ENCODE data around the gene PARD3. TPM values are rescaled to one million over a fixed set of nuclear protein-coding genes. Genes with fewer than 3 reads are reported as not detected.

PARD3 gene
- total RNA-seq, 4 donors from 2014 or later: 42.6 to 63.6 (median 55.2) TPM

DNA sequence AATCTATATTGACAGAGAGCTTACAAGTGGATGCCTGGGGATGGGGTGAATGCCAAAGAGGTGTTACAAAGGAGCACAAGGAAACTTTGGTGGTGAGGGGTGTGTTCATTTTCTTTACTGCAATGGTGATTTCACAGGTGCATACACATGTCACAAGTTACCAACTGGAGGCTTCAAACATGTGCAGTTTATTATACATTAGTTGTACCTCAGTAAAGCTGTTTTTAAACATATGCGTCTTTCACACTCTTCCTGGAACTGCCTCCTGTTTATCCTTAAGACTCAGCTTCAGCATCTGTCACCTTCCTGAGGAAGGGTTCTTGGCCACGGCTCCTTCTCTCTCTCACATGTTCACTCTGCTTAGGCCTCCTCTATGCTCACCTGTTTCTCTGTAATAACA is 731.5 kb downstream of the PARD3 start:
- WGBS, 2 donors: 97 to 100% methylated on average over 2 of the region's 2 CpGs

DNA sequence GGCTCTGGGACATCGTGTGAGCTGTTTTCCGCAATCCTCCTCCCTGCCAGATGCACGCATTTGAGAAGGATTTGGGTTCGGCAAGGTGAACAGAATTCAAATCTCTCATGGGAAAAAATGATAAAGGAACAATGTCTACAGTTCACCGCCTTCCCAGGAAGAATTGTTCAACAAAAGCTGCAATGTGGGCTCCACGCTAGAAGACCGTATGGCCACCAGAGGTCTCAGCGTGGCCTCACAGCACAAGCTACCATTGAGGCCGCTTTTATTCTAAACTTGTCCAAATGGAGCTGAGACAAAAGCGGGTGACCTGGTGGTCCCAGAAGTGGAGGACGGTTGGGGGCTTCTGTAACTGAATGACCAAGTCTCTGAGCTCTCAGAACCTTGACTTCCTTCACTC is 733.1 kb downstream of the PARD3 start:
- Histone ChIP-seq H3K4me3 (no peak overlapping the region), H3K27ac (no peak overlapping the region), H3K9me3 (peaks cover 0 to 11% (median 3%) of the 10 kb centered on the region in 4 donors), H3K27me3 (no peaks in the 10 kb centered on the region), H3K36me3 (no peaks in the 10 kb centered on the region), H3K4me1 (peaks cover 0 to 6% (median 0%) of the 10 kb centered on the region in 4 donors)
- DNase-seq (ENCODE audit: low spot score in 2 of 2): no peak
- TF ChIP-seq POLR2A (IDR thresholded peaks at IDR 0.05) (no peak), EP300 (IDR thresholded peaks at IDR 0.05) (no peak)
- TF ChIP-seq, protein P1, sequence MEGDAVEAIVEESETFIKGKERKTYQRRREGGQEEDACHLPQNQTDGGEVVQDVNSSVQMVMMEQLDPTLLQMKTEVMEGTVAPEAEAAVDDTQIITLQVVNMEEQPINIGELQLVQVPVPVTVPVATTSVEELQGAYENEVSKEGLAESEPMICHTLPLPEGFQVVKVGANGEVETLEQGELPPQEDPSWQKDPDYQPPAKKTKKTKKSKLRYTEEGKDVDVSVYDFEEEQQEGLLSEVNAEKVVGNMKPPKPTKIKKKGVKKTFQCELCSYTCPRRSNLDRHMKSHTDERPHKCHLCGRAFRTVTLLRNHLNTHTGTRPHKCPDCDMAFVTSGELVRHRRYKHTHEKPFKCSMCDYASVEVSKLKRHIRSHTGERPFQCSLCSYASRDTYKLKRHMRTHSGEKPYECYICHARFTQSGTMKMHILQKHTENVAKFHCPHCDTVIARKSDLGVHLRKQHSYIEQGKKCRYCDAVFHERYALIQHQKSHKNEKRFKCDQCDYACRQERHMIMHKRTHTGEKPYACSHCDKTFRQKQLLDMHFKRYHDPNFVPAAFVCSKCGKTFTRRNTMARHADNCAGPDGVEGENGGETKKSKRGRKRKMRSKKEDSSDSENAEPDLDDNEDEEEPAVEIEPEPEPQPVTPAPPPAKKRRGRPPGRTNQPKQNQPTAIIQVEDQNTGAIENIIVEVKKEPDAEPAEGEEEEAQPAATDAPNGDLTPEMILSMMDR (IDR thresholded peaks at IDR 0.05): no peak
- WGBS, 2 donors: 91 to 94% methylated on average over 11 of the region's 11 CpGs

More for the DNA sequence above, 731.5 kb downstream of the PARD3 start:
- Histone ChIP-seq H3K4me1 (peaks cover 0 to 1% (median 0%) of the 10 kb centered on the region in 4 donors), H3K27me3 (no peaks in the 10 kb centered on the region), H3K9me3 (peaks cover 0 to 11% (median 3%) of the 10 kb centered on the region in 4 donors), H3K4me3 (no peak overlapping the region), H3K36me3 (no peaks in the 10 kb centered on the region), H3K27ac (no peak overlapping the region)
- DNase-seq (ENCODE audit: low spot score in 2 of 2): no peak
- TF ChIP-seq POLR2A (IDR thresholded peaks at IDR 0.05) (no peak), EP300 (IDR thresholded peaks at IDR 0.05) (no peak)
- TF ChIP-seq, protein P1 (IDR thresholded peaks at IDR 0.05): no peak

DNA sequence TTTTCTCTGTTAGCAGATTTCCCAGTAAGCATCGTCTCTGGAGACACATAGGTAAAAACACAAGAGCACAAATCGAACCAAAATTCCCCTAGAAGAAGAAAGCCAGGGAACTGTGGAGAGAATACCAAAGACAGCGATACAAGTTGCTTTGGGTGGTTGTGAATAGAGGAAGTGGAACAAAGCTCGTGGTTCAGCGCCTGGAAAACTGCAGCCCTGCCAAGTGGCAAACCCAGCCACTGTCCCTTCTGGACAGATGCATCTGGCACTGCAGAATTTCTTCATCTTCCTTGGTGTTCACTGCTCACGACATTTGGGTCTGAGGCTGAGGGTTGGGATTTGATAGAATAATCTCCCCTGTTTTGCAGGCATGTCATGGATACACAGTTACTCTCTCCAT is 733.8 kb downstream of the PARD3 start:
- TF ChIP-seq, protein P1 (IDR thresholded peaks at IDR 0.05): no peak
- TF ChIP-seq EP300 (IDR thresholded peaks at IDR 0.05) (no peak), POLR2A (IDR thresholded peaks at IDR 0.05) (no peak)
- Histone ChIP-seq H3K9me3 (peaks cover 0 to 14% (median 3%) of the 10 kb centered on the region in 4 donors), H3K4me1 (peaks cover 0 to 6% (median 0%) of the 10 kb centered on the region in 4 donors), H3K36me3 (no peaks in the 10 kb centered on the region), H3K4me3 (no peak overlapping the region), H3K27me3 (no peaks in the 10 kb centered on the region), H3K27ac (no peak overlapping the region)
- no peak for DNase-seq (ENCODE audit: low spot score in 2 of 2)
- 77 to 80% methylated on average over 6 of the region's 6 CpGs for WGBS, 2 donors

DNA sequence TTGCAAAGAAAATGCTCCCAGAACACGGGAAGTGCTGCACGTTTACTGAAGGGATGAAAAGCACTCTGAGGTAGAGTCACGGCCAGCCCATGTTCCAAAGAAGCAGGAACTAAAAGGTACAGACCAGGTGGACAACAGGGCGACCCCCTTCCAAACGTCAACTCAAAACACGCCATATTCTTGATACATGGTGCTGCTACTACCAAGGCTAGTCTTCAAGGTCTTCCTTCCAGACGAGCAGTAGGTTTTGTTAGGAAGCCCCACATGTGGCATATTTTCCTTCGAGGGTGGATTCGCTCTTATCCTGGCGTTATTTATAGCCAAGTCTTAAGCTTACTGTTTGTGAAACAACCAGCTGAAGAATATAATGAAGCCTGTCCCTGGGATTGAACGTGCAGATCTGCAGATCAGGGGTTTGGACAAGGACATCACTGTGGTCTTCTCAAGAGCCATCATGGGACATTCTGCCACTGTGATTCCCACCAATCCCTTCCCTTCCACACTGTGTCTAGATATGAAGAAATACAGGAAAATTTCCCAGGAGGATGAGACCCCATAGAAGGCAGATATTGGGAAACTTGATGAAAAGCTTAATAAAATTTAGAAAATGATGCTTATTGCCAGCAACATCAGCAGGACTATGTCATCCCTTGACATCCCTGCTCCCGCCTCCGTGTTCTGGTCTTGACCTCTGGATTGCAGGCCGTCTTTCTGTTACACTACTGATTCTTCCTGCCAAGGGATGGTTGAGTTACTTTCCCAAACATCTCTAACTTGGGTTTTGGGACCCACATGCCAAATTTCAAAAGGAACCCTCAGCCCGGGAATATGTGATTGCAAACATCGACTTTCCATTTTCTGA is 734.4 kb downstream of the PARD3 start:
- TF ChIP-seq POLR2A (IDR thresholded peaks at IDR 0.05) (no peak), EP300 (IDR thresholded peaks at IDR 0.05) (no peak)
- TF ChIP-seq, protein P1 (IDR thresholded peaks at IDR 0.05): no peak
- H3K4me1 ChIP-seq: peaks cover 0 to 6% (median 0%) of the 10 kb centered on the region in 4 donors
- 83% methylated on average over 16 of the region's 16 CpGs for whole genome bisulfite sequencing, 2 donors
- H3K4me3 ChIP-seq: no peak overlapping the region
- H3K27ac ChIP-seq: no peak overlapping the region
- no peak for DNase-seq (ENCODE audit: low spot score in 2 of 2)
- H3K36me3 ChIP-seq: no peaks in the 10 kb centered on the region
- no peaks in the 10 kb centered on the region for H3K27me3 ChIP-seq
- H3K9me3 ChIP-seq: peaks cover 0 to 20% (median 3%) of the 10 kb centered on the region in 4 donors
